ENCODE data around the gene CYP46A1.
A peak's percentile ranks its signal among the peaks of the same experiment; 100 is the strongest.
"Not testable (repeated sequence)": the region's sequence is repeated elsewhere in the genome, so short reads cannot be mapped to it uniquely, and the experiment has no call there.

Gene CYP46A1

DNA sequence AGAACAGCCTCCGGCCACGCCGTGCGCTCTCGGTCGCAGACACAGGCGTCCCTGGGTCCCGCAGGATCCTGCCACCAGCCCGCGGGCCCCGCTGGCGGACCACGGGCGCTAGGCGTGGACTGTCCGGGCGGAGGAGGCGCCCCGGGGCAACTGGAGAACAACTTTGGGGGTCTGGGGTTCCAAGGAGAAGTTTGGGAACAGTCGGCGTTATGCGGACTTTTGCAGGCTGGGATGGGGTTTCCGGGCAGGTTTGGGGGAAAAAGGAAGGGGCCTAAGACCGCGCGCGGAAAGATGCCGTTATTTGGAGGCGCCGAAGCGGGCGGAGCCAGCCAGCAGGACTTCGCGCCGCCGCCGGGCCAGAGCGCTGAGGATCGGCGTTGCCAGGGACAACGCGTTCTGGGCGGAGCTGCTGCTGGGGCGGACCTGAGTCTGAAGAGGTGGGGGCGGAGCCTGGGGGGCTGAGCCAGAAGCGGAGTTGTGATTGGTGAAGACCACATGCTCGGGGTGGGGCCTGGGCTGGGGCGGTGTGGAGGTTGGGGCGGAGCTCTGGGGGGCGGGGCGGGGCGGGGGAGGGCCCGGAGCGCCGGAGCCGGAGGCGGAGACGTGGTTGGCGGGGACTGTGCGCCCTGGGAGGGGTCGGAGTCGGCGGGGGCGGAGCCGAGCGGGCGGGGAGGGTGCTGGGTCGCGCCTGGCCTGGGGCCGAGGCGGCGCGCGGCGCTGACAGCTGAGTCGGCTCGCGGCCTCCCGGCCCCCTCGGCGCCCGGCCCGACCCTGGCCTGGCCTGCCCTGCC, at the start of gene CYP46A1:
TSS of gene CYP46A1 (plus strand) at position 680 of the 791 bp plus-strand sequence. CDS start 120 bp downstream, outside the sequence.
- DNase-seq (ENCODE audit: low read depth in 1 of 2, low spot score in 1 of 2) = peak; percentile 99 to 100

GRCh38 chr14:99634443-99634842, 49.7 kb upstream of the CYP46A1 start:
- no peak for DNase-seq (ENCODE audit: low read depth in 1 of 2, low spot score in 1 of 2)

GRCh38 chr14:99635116-99635515, 49.0 kb upstream of the CYP46A1 start:
- DNase-seq (ENCODE audit: low read depth in 1 of 2, low spot score in 1 of 2) = no peak

GRCh38 chr14:99636487-99636886, 47.6 kb upstream of the CYP46A1 start:
- DNase-seq (ENCODE audit: low read depth in 1 of 2, low spot score in 1 of 2) = no peak

GRCh38 chr14:99637624-99638023, 46.5 kb upstream of the CYP46A1 start:
- no peak for DNase-seq (ENCODE audit: low read depth in 1 of 2, low spot score in 1 of 2)

DNA sequence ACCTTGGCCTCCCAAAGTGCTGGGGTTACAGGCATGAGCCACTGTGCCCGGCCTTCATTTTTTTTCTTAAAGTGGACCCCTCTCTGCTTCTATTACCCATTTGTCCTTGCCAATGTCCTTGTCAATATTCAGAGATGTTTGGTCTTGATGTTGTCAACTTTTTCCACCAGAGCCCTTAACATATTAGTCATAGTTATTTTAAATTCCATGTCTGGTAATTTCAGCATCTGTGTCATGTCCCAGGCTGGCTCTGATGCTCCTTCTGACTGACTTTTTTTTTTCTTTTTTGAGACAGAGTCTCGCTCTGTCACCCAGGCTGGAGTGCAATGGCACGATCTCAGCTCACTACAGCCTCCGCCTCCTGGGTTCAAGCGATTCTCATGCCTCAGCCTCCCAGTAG, 41.3 kb upstream of the CYP46A1 start:
- DNase-seq (ENCODE audit: low read depth in 1 of 2, low spot score in 1 of 2) = not testable (repeated sequence)

DNA sequence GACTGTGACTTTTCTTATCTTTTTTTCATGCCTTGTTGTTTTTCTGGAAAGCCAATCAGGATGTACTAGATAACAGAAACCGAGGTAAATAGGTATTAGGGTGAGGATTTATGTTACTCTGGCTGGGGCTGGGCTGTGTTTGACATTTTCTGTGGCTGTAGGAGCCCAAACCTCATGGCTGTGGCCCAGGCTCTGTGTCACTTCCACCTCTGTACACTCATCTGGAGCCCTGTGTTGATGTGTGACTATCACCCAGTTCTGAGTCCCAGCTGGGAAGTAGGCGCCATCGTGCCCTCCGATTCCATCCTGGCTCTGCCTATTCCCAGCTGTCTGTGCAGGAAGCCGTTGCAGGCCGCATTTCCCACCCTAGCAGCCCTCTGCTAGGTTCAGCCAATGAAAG, 40.8 kb upstream of the CYP46A1 start:
- DNase-seq (ENCODE audit: low read depth in 1 of 2, low spot score in 1 of 2) = no peak

GRCh38 chr14:99644035-99644587, 40.0 kb upstream of the CYP46A1 start:
- DNase-seq (ENCODE audit: low read depth in 1 of 2, low spot score in 1 of 2) = no peak

DNA sequence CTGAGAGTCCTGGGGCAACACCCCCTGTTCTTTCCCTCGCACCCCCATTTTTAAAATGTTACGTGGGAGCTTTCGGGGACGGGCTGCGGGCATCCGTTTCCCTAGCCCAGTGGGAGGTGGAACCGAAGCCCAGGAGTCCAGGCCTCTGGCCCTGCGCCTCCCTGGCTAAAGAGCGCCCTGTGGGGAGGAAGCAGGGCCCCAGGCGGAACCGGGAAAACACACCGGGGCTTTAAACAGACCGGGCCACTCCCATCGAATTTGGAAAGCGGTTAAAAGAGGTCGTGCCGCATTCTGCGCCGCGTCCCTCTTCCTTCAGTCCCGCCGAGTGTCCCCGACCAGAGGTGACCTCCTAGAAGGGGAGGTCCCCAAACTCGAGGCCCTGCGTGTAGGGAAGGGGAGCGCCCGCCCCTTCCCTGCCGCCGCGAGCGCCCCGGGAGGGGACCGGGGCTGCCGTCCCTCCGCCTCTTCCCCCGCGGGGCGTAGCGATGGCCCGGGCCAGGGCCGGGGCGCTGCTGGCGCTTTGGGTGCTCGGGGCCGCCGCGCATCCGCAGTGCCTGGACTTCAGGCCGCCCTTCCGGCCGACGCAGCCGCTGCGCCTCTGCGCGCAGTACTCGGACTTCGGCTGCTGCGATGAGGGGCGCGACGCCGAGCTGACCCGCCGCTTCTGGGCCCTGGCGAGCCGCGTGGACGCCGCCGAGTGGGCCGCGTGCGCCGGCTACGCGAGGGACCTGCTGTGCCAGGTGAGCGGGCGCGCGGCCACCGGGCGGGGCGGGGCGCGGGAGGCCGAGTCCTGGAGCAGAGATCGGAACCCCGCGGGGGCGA, 39.2 kb upstream of the CYP46A1 start, which contains the start of gene HHIPL1:
TSS of gene HHIPL1 (plus strand) at position 407 of the 822 bp plus-strand sequence. CDS start at position 486, 79 bp downstream.
- DNase-seq (ENCODE audit: low read depth in 1 of 2, low spot score in 1 of 2) = no peak

DNA sequence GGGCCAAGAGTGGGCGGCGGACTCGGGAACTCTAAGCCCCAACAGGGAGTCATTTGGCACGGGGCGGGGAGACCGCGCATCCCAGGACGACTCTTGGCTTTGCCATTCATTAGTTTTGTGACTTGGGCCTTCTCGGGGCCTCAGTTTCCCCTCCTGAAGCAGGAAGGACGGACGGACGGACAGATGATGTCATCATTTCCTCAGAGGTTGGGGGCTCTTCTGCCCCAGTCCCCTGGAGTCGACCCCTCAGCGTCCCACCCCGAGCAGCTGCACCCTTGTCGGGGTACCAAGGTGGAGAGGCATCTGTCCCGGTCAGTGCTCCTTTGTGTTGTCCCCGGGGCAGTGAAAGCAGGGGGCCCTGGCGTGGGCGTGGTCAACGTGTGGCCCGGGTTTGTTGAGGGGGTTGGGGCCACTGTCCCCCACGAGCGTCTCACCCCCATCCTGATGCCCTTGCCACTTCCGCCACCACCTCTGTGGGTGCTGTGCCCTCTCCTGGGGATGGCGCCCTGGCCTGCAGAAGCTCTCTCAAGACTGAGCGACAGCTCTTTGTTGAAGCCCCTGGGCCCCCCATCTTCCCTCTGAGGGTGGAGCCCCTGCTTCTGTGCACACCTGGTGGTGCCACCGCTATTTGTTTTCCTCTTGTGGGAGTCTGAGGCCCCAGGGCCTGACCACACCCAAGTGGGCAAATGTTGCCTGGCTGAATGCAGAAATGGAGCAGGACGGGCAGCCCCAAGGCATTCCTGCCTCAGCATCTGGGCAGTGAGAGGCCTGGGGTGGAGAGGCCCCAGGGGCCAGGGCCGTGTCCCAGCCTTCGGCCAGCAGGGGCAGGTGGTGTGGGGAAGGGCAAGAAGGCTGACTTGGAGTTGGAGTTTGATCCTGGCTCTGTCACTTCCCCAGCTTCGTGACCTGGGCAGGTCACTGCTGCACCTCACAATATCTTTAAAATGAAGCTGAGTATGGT, 38.3 kb upstream of the CYP46A1 start:
- no peak for DNase-seq (ENCODE audit: low read depth in 1 of 2, low spot score in 1 of 2)

- DNase-seq (ENCODE audit: low read depth in 1 of 2, low spot score in 1 of 2) = no peak
Measured at GRCh38 chr14:99647411-99647810, 36.7 kb upstream of the CYP46A1 start.

DNA sequence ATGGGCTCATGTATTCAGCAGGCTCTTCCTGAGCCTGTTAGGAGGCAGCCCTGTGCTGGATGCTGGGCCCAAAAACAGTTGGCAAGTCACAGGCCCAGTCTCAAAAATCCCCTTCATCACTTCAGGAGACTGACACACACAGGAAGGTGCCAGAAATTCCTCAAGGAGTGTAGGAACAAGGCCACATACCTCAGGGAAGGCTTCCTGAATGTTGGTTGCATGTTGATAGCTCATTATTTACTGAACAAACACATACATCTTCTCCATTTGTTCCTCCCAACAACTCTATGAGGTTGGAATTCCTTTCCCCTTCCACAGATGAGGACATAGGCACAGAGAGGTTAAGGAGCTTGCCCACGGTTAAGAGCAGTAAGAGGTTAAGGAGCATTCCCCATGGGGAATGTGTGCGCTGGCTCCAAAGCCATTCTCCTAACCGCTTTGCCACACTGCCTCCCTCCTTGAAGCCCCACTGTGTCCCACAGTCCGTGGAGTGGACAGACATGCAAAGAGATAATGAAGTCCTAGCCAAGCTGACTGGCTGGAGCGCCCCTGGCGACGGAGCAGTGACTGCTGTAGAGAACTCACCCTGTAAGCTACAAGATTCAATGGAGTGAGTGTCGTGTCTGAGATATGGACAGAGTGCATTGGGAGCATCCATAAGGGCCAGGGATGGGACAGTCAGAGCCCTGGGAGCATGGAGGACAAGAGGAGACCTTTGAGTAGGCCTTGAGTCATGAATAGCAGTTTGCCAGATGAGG, 35.9 kb upstream of the CYP46A1 start:
- DNase-seq (ENCODE audit: low read depth in 1 of 2, low spot score in 1 of 2) = no peak

GRCh38 chr14:99649219-99649618, 34.9 kb upstream of the CYP46A1 start:
- DNase-seq (ENCODE audit: low read depth in 1 of 2, low spot score in 1 of 2) = no peak

DNA sequence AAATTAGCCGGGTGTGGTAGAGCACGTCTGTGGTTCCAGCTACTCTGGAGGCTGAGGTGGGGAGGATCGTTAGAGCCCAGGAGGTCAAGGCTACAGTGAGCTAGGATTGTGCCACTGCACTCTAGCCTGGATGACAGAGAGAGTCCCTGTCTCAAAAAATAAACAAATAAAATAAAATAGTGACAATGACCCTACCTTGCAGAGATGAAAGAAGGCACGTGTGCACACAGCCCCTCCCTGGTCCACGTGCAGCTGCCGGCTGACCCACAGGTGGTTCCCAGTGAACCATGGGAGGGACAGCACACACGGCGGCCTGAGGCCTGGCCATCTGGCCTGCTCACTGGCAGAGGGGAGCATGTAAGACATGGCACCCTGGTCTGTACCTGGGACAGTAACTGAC, 34.5 kb upstream of the CYP46A1 start:
- DNase-seq (ENCODE audit: low read depth in 1 of 2, low spot score in 1 of 2) = no peak

DNA sequence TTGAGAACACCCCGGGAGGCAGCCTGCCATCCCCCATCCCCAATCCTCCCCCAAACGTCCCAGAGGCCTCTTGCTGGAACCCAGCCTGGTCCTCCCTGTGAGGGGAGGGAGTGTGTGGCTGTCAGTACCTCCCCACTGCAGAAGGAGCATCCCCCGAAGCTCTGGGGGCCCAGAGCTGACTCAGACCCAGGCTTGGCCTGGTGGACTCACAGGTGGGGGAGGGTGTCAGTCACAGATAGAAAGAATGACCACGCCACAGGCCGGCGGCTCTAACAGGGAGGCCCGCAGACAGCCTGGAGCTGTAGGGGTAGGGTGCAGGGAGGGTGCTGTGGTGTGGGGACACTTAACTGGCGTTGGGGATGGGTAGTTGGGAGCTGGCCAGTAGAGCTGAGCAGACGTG, 33.9 kb upstream of the CYP46A1 start:
- no peak for DNase-seq (ENCODE audit: low read depth in 1 of 2, low spot score in 1 of 2)

- DNase-seq (ENCODE audit: low read depth in 1 of 2, low spot score in 1 of 2) = no peak
Measured at GRCh38 chr14:99651953-99652746, 31.9 kb upstream of the CYP46A1 start.

- DNase-seq (ENCODE audit: low read depth in 1 of 2, low spot score in 1 of 2) = no peak
Measured at GRCh38 chr14:99654235-99654985, 29.7 kb upstream of the CYP46A1 start.

DNA sequence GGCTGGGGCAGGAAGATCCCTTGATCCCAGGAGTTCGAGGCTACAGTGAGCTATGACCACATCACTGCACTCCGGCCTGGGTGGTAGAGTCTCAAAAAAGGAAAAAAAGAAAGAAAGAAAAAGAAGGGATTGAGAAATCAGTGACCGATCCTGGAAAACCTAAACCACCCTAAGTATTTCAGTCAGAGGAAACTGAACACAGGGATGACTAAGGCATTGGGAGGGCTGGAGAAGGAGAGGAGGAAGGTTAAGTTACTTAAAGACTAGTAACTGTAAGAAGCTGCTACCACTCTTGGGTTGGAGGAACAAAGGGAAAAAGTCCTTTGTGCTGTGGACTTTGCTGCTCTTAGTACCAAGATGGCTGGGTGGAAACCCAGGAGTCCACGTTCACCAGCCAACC, 28.6 kb upstream of the CYP46A1 start:
- DNase-seq (ENCODE audit: low read depth in 1 of 2, low spot score in 1 of 2) = no peak
